Measurements from ENCODE around the gene AGO3.

The AGO3 gene

DNA sequence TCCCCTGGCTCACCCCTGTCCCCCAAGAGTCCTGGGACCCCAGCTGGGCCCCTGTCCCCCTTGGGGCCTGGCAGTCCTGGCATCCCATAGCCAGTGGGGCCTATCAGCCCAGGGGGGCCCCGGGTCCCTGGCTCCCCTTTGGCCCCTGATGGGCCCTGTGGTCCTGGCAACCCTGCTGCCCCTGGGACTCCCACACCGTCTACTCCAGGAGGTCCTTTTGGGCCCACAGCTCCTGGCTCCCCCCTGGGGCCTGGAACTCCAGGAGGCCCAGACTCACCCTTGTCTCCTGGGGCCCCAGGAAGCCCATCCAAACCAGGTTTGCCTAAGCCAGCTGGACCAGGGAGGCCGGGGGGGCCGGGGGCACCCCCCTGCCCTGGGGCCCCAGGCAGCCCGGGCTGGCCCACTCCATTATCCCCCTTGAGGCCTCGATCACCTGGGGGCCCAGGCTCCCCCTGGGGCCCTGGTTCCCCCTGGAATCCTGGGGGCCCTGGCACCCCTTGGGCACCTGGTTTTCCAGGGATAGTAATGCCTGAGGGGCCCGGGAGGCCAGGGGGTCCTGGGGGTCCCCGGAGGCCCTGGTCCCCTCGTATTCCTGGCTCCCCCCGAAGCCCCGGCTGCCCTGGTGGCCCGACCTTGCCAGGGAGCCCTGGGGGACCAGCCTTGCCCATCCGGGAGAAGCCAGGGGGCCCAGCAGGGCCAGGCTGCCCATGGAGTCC lies 167.9 kb downstream of the AGO3 start:
- no peak for FAIRE-seq

DNA sequence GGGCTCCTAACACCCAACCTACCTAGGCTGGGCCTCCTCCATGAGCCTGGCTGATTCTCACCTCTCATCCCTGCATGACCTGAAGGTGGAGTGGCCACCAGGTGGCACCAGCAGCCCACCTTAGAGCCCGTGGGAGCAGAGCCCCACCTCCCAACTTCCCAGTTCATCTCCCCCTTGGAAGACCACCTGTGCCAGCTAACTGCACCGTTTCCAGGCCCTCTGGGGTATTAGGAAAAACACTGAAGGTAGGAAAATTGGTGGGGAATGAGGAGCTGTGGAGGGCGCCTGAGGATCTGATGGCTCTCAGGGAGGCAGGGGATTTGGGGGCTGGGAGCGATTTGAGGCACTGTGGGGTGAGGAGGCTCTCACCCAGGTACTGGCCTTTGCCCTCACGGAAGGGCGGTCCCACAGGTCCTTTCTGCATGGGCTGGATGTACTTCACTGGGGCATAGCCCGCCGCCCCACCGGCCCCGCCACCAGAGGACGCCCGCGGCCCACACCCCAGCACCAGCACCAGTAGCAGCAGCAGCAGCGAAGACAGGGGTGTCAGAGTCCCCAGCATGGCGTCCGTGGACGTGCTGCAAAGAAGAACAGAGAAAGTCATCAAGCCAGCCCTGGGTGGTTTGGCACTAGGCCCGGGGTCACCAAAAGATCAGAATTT lies 168.9 kb downstream of the AGO3 start:
- FAIRE-seq = no peak

DNA sequence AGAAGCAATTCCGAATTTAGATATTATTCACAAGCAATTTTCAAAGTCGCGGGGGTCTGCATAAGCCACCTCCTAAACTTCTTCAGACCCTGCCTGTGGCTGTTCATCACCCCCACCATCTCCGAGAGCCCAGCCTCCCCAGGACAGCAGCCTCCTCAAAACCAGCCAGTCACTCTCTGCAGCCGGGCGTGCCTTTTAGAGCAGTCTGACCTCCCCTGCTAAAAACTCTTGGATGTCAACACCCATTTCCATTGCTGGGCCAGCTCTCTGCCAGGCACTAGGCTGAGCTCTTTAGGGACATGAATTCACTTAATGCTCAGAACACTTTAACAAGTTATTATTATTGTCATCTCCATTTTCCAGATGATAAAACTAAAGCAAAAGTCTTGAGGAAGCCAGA lies 169.5 kb downstream of the AGO3 start:
- no peak for FAIRE-seq

DNA sequence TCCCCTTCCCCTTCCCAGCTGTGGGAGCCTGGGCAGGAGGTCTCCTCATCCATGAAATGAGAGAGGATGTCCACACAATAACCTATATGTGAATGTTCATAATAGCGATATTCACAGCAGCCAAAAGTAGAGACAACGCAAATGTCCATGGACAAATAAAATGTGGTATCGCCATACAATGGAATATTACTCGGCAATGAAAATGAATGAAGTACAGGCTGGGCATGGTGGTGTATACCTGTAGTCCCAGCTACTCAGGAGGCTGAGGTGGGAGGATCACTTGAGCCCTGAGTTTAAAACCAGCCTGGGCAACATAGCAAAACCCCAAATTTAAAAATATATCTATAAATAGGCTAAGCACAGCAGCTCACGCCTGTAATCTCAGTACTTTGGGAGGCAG lies 170.6 kb downstream of the AGO3 start:
- FAIRE-seq = no peak

DNA sequence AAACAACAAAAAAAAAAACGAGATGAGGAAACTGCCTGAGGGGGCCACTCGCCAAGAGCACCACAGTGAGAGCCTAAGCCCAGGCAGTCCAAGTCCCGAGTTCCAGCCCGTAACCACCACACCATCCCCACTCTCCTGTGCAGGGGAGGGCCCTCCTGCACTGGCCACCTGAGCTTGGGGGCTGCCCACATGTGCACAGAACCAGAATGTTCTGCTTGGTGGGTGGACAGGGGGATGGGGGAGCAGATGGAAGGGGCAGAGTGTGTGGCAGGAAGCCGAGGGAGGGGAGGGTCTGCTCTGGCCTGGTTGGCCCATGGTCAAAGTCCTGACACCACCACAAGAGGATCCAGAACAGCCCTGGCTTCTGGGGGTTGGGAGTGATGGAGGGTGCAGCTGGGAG lies 175.4 kb downstream of the AGO3 start:
- no peak for FAIRE-seq

GRCh38 chr1:36107394-36107793 lies 176.5 kb downstream of the AGO3 start:
- FAIRE-seq = no peak

- FAIRE-seq = no peak
Measured at GRCh38 chr1:36108314-36108713, 177.4 kb downstream of the AGO3 start.

- no peak for FAIRE-seq
Measured at GRCh38 chr1:36109041-36109679, 178.3 kb downstream of the AGO3 start.

GRCh38 chr1:36111151-36111550 lies 180.2 kb downstream of the AGO3 start:
- no peak for FAIRE-seq

DNA sequence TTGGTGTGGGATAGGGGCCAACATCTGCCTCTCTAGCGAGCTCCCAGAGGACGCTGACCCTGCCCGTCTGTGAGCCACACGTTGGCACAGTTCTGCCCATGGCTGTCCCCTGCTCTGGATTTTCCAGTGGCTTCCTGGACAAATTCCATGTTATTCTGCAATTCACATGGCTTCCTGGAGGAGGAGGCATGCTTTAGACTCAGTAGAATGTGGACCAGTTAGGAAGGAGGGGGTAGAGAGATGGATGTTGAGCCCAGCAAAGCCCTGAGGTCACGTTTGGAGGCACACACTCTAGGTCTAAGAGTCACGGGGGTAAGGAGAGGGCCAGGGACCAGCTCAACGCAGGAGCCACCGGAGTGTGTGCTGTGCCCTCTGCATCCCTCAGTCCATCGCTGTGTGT lies 181.9 kb downstream of the AGO3 start:
- FAIRE-seq = no peak

- FAIRE-seq = no peak
Measured at GRCh38 chr1:36114371-36114770, 183.5 kb downstream of the AGO3 start.

DNA sequence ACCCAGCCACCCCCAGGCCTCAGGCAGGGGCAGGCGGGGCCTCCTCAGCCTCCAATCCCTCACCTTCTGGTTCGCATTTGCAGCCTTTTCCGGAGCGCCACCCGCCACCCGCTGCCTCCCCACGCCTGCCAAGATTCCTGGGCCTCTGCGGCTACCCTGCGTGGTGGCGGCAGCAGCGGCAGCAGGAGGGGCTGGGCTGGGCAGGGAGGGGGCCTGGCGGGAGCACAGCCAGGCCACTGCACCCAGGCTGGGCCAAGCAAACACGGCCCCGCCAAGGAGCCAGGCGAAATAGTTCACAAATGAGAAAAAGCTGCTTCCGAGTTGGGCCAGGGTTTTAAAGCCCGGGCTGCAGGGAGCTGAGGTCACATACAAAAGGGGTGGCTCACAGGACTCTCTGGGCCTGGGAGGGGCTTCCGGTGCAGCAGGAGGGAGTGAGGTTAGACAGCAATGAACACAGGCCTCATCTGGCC lies 184.3 kb downstream of the AGO3 start:
- FAIRE-seq = no peak

GRCh38 chr1:36115931-36116330 lies 185.0 kb downstream of the AGO3 start:
- no peak for FAIRE-seq

GRCh38 chr1:36116901-36117300 lies 186.0 kb downstream of the AGO3 start:
- no peak for FAIRE-seq

DNA sequence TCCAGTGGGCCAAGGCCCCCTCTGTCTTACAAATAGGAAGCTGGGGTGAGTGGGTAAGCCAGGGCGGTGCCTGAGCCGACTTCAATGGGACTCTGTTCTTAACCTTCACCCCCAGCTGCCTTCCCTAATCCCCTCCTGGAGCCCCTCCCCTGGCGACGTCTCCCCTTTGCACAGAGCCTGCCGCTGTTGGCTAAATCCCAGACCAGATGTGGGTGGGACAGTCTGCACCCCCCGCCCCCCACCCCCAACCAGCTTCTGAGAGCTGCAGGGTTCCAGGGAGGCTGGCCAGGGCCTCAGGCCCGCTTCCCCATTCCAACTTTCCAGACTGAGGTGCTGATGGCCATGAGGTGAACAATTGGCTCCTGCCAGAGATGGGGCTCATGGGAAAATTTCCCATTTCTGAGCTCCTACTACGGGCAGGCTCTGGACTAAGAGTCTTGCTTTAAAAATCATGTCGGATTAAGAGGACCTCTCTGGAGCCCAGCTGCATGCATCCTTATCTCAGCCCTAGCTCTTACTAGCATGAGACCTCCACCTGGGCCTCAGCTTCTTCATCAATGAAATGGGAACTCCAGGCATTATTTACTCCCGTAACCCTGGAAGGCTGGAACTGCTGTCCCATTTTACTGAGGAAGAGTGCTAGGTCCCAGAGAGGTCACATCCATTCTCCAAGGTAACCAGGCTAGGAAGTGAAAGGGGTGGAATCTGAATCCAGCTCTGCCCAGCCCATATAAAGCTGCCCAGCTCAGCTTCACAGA lies 187.7 kb downstream of the AGO3 start:
- no peak for FAIRE-seq

DNA sequence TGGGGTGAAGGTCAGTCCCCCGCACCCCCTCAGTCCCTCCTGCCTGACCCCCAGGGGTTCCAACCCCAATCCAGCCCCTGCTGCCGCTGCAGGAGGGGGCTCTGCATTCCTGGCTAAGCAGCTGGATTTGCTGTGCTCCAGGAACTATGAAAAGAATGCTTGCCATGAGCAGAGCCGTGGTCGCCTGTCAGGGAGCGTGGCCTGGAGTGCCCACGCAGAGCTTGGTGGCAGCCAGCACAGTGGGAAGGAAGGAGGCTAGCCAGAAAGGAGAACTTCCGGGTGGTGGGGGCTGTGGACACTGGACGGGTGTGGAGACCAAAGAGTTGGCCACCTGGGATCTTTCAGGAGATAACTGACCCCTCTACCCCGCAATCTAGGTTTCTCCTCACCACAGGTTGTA lies 188.6 kb downstream of the AGO3 start:
- no peak for FAIRE-seq

Measured in colon (tissue), 2 donors.